Fibroblast of skin of back (primary cell): ENCODE results near the gene HLTF.
"Not testable (repeated sequence)": the region's sequence is repeated elsewhere in the genome, so short reads cannot be mapped to it uniquely, and the experiment has no call there.

Experiments
- DNase-seq: peaks from one replicate; pipeline ENCODE4 v3.0.0-alpha.2; 2013

HLTF gene

DNA sequence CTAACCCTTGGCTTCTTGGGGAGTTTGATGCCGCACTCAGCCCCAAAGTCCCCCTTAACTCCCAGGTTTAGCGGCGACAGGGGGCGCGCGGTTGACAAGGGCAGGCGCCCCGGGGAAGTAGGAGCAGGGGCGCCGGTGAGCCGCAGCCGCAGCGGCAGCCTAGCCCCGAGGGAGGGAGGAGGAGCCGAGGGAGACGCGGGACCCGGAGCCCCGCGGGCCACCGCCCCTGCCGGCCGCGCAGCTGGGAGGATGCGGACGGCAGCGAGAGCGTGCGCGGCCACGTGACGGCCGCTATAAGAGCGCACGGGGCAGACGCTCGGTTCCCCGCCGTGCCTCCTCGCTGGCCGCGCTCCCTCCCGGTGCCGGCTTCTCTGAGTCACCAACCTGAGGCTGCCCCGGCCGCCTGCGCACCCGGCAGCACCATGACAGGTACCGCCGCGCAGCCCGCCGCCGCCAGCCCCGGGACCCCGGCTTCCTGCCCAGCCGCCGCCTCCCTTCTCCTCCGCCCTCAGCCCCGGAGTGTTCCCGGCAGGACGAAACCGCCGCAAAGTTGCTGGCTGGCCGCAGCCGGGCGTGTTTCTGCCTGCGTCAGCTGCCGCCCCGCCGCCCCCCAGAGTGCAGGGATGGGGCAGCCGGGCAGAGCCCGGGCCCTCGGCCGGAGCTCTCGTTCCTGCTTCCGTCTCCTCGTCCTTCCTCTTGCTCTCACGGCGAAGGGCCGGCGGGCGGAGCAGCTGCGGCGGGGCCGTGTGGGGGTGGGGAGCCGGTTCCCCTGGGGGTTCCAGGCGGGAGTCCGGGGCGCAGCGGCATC is 94.9 kb downstream of the HLTF start, which contains the start of gene GYG1:
Gene GYG1 (plus strand): TSS at position 322 of the 808 bp plus-strand sequence. CDS start 101 bp downstream, at position 423.
- DNase-seq: peak; percentile 82

DNA sequence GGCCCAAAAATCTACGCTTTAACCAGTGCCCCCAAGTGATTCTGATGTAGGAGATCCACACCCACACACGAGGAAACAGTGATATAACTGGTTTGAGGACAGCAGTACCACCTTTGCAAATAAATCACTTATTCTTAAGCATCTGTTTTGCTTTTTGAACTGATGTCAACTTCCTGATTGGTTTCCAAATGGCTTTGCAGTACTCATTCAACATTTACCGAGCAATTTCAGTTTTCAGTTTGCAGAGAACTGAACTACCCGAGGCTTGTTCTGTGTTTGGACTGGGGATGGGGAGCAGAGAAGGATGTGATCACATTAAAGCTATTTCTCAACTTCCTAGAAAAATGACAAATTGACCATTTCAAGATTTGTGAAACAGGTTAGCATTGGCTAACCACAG is 96.1 kb downstream of the HLTF start:
- DNase-seq: no peak

DNA sequence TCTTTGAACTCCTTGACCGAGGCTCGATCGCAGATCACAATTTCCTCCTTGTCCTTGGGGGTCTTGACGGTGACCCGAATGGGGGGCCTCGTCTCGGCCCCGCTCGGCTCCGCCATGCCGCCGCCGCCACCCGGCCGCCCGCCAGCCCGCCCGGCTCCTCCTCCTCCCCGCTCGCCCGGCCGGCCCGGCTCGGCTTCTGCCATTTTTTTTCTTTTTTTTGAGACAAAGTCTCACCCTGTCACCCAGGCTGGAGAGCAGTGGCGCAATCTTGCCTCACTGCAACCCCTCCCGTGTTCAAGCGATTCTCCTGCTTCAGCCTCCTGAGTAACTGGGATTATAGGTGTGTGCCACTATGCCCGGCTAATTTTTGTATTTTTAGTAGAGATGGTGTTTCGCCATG is 98.8 kb downstream of the HLTF start:
- DNase-seq: not testable (repeated sequence)

DNA sequence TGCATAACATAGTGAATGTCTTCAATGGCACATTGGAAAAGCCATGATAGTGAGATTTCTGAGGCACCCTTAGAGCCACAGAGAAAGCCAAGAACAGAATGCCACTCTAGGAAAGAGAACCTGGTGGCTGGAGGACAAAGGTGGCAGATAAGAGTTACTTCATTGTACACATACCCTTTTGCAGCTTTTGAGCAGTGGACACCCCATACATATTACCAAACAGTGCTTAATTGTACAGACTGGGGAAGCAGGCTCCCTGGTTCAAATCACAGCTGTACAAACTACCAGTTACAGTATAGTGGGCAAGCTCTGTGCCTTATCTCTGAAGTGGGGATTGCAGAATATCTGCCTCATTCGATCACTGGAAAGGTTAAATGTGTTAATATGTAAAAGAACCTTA is 105.1 kb downstream of the HLTF start:
- no peak for DNase-seq
